Daoy (cell line): Measurements from ENCODE around the gene BRD3. TPM values are rescaled to one million over a fixed set of nuclear protein-coding genes. Genes with fewer than 3 reads are reported as not detected.

Experiments used
- total RNA-seq: library from RNA; depleted of rRNA; stranded (reverse); fragments of >200 nt; shearing (Covaris generic); gene quantifications from 2 replicates; pipeline ENCODE4 v1.2.3, GENCODE V29; 2014; rRNA removed

BRD3 gene
- total RNA-seq, 1 experiment from 2014 or later: 6.5 TPM

Other genes with a start within 250 kb of the BRD3 start
- gene VAV2, start 75.7 kb downstream of the BRD3 start, total RNA-seq: 11.3 and 11.5 TPM in 2 replicates
- 12.8 and 15.1 TPM in 2 replicates for gene BRD3OS, start 42.5 kb downstream of the BRD3 start, total RNA-seq
- gene WDR5, start 68.1 kb upstream of the BRD3 start, total RNA-seq: 36.5 and 40.9 TPM in 2 replicates
- not detected in 2 replicates for gene RNU6ATAC, start 96.5 kb upstream of the BRD3 start, total RNA-seq